ENCODE measurements around the gene ZXDA.
A peak's percentile ranks its signal among the peaks of the same experiment; 100 is the strongest.
"Not testable (repeated sequence)": the region's sequence is repeated elsewhere in the genome, so short reads cannot be mapped to it uniquely, and the experiment has no call there.

ZXDA gene, protein sequence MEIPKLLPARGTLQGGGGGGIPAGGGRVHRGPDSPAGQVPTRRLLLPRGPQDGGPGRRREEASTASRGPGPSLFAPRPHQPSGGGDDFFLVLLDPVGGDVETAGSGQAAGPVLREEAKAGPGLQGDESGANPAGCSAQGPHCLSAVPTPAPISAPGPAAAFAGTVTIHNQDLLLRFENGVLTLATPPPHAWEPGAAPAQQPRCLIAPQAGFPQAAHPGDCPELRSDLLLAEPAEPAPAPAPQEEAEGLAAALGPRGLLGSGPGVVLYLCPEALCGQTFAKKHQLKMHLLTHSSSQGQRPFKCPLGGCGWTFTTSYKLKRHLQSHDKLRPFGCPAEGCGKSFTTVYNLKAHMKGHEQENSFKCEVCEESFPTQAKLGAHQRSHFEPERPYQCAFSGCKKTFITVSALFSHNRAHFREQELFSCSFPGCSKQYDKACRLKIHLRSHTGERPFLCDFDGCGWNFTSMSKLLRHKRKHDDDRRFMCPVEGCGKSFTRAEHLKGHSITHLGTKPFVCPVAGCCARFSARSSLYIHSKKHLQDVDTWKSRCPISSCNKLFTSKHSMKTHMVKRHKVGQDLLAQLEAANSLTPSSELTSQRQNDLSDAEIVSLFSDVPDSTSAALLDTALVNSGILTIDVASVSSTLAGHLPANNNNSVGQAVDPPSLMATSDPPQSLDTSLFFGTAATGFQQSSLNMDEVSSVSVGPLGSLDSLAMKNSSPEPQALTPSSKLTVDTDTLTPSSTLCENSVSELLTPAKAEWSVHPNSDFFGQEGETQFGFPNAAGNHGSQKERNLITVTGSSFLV

DNA sequence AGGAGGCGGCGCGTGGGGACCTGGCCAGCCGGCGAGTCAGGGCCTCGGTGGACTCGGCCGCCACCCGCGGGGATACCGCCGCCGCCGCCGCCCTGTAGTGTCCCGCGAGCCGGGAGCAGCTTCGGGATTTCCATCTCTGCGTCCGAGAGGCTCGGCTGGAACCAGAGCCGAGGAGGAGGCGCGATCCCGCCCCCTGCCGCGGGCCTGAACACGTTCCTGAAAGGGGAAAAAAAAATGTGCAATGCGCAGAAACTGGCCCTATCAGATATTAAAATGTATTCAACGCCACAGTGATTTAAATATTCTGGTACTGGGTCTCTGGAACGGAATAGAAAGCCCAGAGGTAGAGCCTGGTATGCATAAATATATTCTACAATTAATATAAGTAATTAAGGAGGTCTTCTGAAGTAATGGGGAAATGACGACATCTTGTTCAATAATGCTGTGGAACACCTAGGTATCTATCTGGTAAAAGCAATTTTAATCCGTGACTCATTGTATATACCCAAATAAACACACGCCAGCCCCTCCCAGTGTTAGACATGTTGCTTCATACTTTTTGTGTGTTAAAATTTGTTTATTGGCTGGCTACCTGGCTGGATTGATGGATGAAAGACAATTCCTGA lies at the start of gene ZXDA:
Gene ZXDA, minus strand, starts transcription at position 172 of the 626 bp plus-strand sequence. Its CDS starts 38 bp downstream, at position 134.
- DNase-seq (ENCODE audit: insufficient read length, low spot score) = not testable (repeated sequence)
- FAIRE-seq = peak; percentile 99

DNA sequence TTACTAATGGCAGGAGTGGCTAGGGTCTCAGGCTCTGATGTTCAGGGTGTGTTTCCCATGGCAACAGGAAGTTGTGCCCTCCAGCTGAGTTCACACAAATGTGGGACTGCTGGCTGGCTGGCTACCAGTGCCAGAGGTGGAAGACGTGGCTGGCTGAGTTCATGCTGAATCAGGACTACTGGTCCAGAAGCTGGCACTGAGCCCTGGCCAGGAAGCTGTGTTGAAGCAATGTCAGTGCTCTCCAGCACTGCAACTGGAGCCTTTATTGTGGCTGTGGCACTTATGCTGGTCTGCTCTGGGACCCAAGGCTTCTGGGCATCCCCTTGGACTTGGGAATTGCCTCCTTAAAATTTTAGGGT lies 42.0 kb upstream of the ZXDA start:
- DNase-seq (ENCODE audit: insufficient read length, low spot score) = no peak
- no peak for FAIRE-seq

GRCh38 chrX:57951666-57952319 lies 41.5 kb upstream of the ZXDA start:
- DNase-seq (ENCODE audit: insufficient read length, low spot score) (no peak), FAIRE-seq (no peak)

DNA sequence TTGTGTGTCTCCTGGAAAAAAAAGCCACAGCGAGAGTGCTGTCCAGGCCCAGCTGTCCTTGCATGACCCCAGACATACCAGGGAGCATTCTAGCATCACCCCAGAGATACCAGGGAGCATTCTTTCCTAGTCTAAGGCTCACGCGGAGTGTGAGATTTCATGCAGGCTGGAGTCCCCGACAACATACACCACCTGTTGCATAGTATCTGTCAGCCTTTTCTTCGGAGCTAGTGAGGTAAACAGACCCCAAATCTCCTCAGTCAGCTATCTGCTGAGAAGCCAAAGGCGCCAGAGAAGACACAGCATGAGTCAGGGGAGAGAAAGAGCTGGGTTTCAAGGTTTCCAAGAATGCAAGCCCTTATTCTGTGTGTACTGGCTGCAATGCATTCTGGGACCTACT lies 23.1 kb upstream of the ZXDA start:
- FAIRE-seq (no peak), DNase-seq (ENCODE audit: insufficient read length, low spot score) (no peak)

GRCh38 chrX:57932266-57932665 lies 22.0 kb upstream of the ZXDA start:
- FAIRE-seq (no peak), DNase-seq (ENCODE audit: insufficient read length, low spot score) (no peak)

- DNase-seq (ENCODE audit: insufficient read length, low spot score) (no peak), FAIRE-seq (no peak)
These were observed 19.8 kb upstream of the ZXDA start for GRCh38 chrX:57930051-57930450.

GRCh38 chrX:57929373-57929772 lies 19.1 kb upstream of the ZXDA start:
- DNase-seq (ENCODE audit: insufficient read length, low spot score) (no peak), FAIRE-seq (peak; percentile 88)

- DNase-seq (ENCODE audit: insufficient read length, low spot score) (no peak), FAIRE-seq (no peak)
These were observed 15.5 kb upstream of the ZXDA start for GRCh38 chrX:57925806-57926205.

DNA sequence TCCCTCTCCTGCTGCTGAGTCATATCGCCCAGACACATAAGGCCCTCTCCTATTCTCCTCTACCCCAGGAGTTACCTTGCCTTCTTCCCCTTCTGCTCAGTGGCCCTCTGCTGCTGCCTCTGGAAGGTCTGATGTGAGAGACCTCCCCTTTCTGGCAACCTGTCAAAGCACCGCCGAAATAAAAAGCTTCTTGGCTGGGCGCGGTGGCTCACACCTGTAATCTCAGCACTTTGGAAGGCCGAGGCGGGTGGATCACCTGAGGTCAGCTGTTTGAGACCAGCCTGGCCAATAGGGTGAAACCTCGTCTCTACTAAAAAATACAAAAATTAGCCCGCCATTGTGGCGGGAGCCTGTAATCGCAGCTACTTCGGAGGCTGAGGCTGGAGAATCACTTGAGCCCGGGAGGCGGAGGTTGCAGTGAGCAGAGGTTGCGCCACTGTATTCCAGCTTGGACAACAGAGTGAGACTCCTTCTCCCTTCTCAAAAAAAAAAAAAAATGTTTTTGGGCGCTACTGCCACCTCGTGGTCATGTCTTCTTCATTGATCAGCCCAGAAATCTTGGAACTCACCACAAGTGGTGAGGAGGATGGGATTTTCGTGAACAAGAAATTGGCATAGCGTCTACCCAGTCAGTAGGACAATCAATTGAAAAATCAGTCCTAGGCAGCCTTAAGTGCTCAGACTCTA lies 8.6 kb upstream of the ZXDA start:
- peak; percentile 98 for FAIRE-seq

DNA sequence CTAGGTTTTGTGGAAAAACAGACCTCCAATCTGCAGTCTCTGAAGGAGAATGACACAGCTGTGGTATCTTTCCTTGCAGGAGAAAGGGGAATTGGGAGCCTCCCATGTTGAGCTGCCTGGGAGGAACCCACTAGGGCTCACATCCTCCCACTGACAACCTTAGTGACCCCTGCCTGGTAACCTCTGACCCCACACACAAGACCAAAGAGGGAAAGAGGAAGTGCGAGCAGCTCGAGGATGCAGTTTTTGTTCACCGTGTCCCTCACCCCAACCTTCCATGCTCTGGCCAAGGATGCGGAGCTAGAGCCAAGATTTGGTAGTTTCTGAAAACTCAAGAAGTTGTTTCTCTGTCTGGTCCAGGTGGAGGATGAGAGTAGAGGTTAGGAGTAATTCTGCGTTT lies 5.4 kb upstream of the ZXDA start:
- DNase-seq (ENCODE audit: insufficient read length, low spot score) (no peak), FAIRE-seq (no peak)

More for the DNA sequence above, 8.6 kb upstream of the ZXDA start:
- DNase-seq (ENCODE audit: insufficient read length, low spot score) = no peak

- peak; percentile 88 for FAIRE-seq
- DNase-seq (ENCODE audit: insufficient read length, low spot score) = not testable (repeated sequence)
These were observed 517 bp downstream of the ZXDA start for GRCh38 chrX:57909595-57910286.

GRCh38 chrX:57908972-57909594 lies 1.2 kb downstream of the ZXDA start:
- peak; percentile 31 for FAIRE-seq
- DNase-seq (ENCODE audit: insufficient read length, low spot score) = not testable (repeated sequence)

GRCh38 chrX:57906790-57907189 lies 3.5 kb downstream of the ZXDA start:
- DNase-seq (ENCODE audit: insufficient read length, low spot score) = no peak
- FAIRE-seq = no peak

- DNase-seq (ENCODE audit: insufficient read length, low spot score) (no peak), FAIRE-seq (no peak)
These were observed 5.1 kb downstream of the ZXDA start for GRCh38 chrX:57905141-57905540.

DNA sequence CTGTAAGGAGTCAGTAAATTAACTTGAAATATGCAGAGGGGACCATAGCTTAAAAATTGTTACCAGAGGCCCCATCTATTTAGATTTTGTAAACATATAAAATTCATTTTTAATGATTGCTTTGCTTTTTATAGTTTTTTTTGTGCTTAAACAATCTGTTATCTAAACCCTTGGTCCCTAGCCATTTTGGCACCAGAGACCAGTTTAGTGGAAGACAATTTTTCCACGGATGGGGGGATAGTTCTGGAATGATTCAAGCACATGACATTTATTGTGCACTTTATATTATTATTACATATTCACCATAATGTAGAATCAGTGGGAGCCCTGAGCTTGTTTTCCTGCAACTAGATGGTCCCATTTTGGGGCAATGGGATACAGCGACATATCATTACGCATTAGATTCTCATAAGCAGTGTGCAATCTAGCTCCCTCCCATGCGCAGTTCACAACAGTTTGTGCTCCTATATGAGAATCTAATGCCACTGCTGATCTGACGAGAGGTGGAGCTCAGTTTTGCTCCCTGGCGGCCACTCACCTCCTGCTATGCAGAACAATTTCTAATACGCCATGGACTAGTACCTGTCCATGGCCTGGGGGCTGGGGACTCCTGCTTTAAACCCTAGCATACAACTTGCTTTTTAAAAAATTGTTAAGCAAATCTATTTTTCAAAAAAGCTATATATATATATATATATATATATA lies 5.9 kb downstream of the ZXDA start:
- FAIRE-seq (peak; percentile 56), DNase-seq (ENCODE audit: insufficient read length, low spot score) (no peak)

GRCh38 chrX:57902633-57903032 lies 7.6 kb downstream of the ZXDA start:
- FAIRE-seq (no peak), DNase-seq (ENCODE audit: insufficient read length, low spot score) (no peak)

GRCh38 chrX:57901466-57901865 lies 8.8 kb downstream of the ZXDA start:
- DNase-seq (ENCODE audit: insufficient read length, low spot score) (no peak), FAIRE-seq (peak; percentile 23)

DNA sequence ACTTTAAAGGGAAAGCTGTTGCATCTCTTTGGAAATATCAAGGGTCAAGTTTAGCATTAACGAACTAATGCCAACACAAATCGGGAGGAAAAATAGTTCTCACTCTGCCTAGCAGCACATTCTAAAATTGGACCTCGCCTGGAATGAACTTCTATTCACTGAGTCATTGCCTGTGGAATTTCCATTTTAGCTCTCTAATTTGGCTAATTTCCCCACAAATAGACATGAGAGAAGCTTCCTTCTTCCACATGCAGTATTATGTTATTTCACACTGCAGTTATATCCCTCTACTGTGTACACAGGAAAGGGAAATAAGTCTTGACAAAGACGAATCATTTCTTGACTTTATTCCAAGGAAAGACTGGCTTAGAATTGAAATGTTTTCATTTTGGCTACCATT lies 9.3 kb downstream of the ZXDA start:
- no peak for FAIRE-seq

DNA sequence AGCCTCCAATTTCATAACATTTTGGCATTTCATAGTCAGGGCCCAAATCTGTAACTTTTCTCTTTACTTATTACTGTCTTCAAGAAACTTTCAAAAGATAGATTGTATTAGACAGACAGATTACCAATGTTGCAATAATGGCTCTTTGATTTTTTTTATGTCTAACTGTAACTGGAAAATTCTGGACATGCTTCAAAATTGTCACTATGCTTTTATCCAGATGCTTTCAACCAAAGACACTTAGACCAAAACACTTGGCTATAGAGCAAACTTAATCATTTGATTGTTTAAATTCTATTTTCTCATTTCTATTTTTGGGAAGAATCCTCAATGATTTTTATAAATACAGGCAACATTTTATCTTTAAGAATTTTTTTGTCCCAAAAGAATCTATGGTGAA lies 10.4 kb downstream of the ZXDA start:
- FAIRE-seq (peak; percentile 52), DNase-seq (ENCODE audit: insufficient read length, low spot score) (no peak)

More for the DNA sequence above, 9.3 kb downstream of the ZXDA start:
- DNase-seq (ENCODE audit: insufficient read length, low spot score) = no peak
